Thyroid gland (tissue), 4 donors: Measurements from ENCODE around the gene RASGRP2. TPM values are rescaled to one million over a fixed set of nuclear protein-coding genes. Genes with fewer than 3 reads are reported as not detected.

ENCODE experiments used
- DNase-seq, 2 donors: peaks; one replicate each; pipeline ENCODE4 v3.0.0-alpha.2; 2019
- H3K27ac ChIP-seq, 3 donors: fragments of 200-600 bp; sonication (generic); 1 replicate in 2 of 3; 2 replicates in 1 of 3; pipeline ENCODE4 v1.5.1; 2016 to 2019; ENCODE audit warnings: mild to moderate bottlenecking in 1 of 3, moderate library complexity in 1 of 3
- H3K27me3 ChIP-seq: fragments of 200-600 bp; sonication (generic); one replicate; pipeline ENCODE4 v1.5.1; 2019
- H3K36me3 ChIP-seq, 2 donors: fragments of 200-600 bp; sonication (generic); one replicate each; pipeline ENCODE4 v1.5.1; 2016 to 2019
- H3K4me1 ChIP-seq, 2 donors: fragments of 200-600 bp; sonication (generic); one replicate each; pipeline ENCODE4 v1.5.1; 2017 to 2019
- H3K4me3 ChIP-seq, 3 donors: fragments of 200-600 bp; sonication (generic); replicated peaks in 1 of 3; 1 replicate in 2 of 3; 2 replicates in 1 of 3; pipeline ENCODE4 v1.5.1; 2016; ENCODE audit warnings: mild to moderate bottlenecking in 1 of 3
- H3K9me3 ChIP-seq: fragments of 200-600 bp; sonication (generic); one replicate; pipeline ENCODE4 v1.5.1; 2017
- POLR2A ChIP-seq, 2 donors: fragments of 450-650 bp; IDR thresholded peaks; one replicate each; pipeline ENCODE4 v1.6.1; 2017; ENCODE audit warnings: antibody characterized with exemption in 2 of 2, mild to moderate bottlenecking in 2 of 2, moderate library complexity in 1 of 2
- WGBS, 2 donors: methylation state at CpG; one replicate each; pipeline ENCODE4 v1.1.5; 2017; 5-methylcytosine and 5-hydroxymethylcytosine counted together
- intact Hi-C: fragments of 100-400 bp; cut with DNase I; formaldehyde crosslinking; loops from one replicate; pipeline ENCODE4 v1.15.1; 2023
- total RNA-seq, 4 donors: library from RNA; depleted of rRNA; stranded (reverse); fragments of >200 nt; gene quantifications; one replicate each; pipeline ENCODE4 v1.2.3, GENCODE V29; 2016
- TF ChIP-seq, protein P1 (sequence below), 6 experiments: fragments of 200-600 bp in 3 of 6; fragments of 450-650 bp in 3 of 6; sonication (generic) in 3 of 6; IDR thresholded peaks; one replicate each; pipeline ENCODE4 v1.5.1; 2016 to 2019; ENCODE audit warnings: antibody characterized with exemption in 6 of 6, mild to moderate bottlenecking in 2 of 6, inconsistent platforms in 1 of 6, moderate library complexity in 1 of 6

Gene RASGRP2
- total RNA-seq, 4 donors from 2014 or later = 2.8 to 8.9 (median 6.6) TPM

DNA sequence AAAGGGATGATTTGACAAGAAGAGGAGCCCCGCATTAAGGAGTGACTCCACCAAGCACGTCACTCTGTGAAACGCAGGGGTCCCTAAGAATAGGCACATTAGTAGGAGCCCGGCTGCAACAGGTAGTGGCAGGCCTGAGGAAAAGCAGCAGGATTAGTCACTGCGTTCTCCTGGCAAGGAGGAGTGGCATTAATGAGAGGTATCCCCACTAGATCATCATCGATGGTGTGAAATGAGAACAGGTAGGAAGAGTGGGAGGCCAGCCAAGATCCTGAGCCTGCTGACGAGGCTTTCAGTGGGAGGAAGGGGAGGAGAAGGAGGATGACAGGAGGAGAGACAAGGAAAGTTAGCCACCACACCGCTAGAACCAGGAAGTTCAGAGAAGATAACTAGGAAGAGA, 59.6 kb downstream of the RASGRP2 start:
- DNase-seq = no peak
- WGBS, 2 donors = 69 to 72% methylated on average over 8 of the region's 8 CpGs
- TF ChIP-seq, protein P1, sequence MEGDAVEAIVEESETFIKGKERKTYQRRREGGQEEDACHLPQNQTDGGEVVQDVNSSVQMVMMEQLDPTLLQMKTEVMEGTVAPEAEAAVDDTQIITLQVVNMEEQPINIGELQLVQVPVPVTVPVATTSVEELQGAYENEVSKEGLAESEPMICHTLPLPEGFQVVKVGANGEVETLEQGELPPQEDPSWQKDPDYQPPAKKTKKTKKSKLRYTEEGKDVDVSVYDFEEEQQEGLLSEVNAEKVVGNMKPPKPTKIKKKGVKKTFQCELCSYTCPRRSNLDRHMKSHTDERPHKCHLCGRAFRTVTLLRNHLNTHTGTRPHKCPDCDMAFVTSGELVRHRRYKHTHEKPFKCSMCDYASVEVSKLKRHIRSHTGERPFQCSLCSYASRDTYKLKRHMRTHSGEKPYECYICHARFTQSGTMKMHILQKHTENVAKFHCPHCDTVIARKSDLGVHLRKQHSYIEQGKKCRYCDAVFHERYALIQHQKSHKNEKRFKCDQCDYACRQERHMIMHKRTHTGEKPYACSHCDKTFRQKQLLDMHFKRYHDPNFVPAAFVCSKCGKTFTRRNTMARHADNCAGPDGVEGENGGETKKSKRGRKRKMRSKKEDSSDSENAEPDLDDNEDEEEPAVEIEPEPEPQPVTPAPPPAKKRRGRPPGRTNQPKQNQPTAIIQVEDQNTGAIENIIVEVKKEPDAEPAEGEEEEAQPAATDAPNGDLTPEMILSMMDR (IDR thresholded peaks at IDR 0.05) = no peak
- no peak for TF ChIP-seq POLR2A (IDR thresholded peaks at IDR 0.05)

DNA sequence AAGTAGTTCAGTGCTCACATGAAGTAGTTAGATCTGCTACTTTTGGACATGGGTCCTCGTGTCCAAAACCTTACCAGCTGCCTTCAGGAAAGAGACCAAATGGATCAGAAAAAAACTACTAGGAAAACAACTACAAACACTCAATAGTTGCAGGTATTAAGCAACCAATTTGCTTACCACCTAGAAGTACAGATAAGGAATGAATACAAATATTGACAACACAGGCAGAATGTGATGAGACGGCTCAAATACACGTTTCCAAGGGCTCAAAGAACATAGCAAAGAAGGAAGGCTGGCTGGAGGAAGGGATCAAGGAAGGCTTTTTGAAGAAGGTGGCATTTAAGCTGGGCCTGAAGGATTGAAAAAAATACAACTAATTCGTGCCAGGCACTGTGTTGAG, 62.8 kb downstream of the RASGRP2 start:
- 68 to 71% methylated on average over 4 of the region's 4 CpGs for WGBS, 2 donors
- H3K36me3 ChIP-seq = no peaks in the 10 kb centered on the region
- H3K27me3 ChIP-seq = no peaks in the 10 kb centered on the region
- TF ChIP-seq, protein P1 (IDR thresholded peaks at IDR 0.05) = no peak
- TF ChIP-seq POLR2A (IDR thresholded peaks at IDR 0.05) = no peak
- no peaks in the 10 kb centered on the region for H3K9me3 ChIP-seq
- H3K4me1 ChIP-seq = no peaks in the 10 kb centered on the region
- intact Hi-C loops = no loop called here
- no peak for DNase-seq
- H3K4me3 ChIP-seq = no peak overlapping the region
- no peak overlapping the region for H3K27ac ChIP-seq

More for the DNA sequence above, 59.6 kb downstream of the RASGRP2 start:
- intact Hi-C loops = no loop called here
- Histone ChIP-seq H3K27ac (no peak overlapping the region), H3K4me3 (no peak overlapping the region), H3K27me3 (no peaks in the 10 kb centered on the region), H3K36me3 (no peaks in the 10 kb centered on the region), H3K9me3 (no peaks in the 10 kb centered on the region), H3K4me1 (peaks cover 0 to 9% of the 10 kb centered on the region in 2 donors)

DNA sequence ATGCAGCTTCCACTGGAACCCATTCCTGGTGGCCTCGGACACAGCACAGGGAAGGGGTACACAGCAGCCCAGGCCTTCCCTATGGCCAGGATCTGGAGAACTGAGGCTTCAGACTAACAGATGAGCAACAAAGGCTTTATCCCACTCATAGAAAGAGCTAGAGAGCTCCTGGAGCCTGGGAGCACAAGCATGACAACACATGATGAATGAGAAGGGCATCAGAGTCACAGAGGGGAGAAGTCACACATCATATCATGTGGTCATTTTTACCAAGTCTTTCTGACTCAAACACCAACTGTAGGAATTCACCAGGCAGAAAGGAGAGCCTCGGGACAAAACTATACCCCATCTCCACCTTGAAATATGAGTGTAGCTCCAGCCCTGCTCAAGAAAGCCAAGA, 64.1 kb downstream of the RASGRP2 start:
- DNase-seq = no peak
- Histone ChIP-seq H3K4me1 (no peaks in the 10 kb centered on the region), H3K27me3 (no peaks in the 10 kb centered on the region), H3K36me3 (no peaks in the 10 kb centered on the region), H3K4me3 (no peak overlapping the region), H3K27ac (no peak overlapping the region), H3K9me3 (no peaks in the 10 kb centered on the region)
- intact Hi-C loops = no loop called here
- TF ChIP-seq, protein P1 (IDR thresholded peaks at IDR 0.05) = no peak
- TF ChIP-seq POLR2A (IDR thresholded peaks at IDR 0.05) = no peak
- WGBS, 2 donors = 62 to 80% methylated on average over 1 of the region's 2 CpGs

DNA sequence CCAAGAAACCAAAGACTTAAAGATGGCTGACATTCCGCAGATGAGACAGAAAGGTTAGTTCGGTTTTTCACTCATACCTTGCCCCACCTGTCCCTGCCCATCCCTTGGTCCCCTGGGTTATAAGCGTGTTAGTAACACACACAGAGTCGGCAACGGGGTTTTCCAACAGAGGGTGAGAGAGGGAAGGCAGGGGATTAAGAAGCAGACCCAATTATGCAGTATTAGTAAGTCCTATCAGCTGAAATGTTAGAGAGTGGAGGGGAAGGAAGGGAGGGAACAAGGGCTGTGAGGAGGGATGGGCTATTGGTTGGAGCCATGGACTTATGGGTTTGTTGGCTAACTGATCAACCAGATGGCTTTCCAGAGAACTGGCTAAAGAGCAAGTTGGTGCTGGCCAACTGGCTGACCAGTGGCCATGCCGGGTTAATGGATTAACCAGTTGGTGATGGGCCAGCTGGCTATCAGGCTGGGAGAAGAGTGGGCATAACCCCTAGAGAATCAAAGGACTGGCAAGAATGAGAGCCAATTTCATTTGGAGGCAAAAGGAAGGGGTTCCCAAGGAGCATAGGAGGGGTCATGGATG, 66.4 kb downstream of the RASGRP2 start:
- no peak for TF ChIP-seq POLR2A (IDR thresholded peaks at IDR 0.05)
- TF ChIP-seq, protein P1 (IDR thresholded peaks at IDR 0.05) = no peak
- WGBS, 2 donors = 72 to 80% methylated on average over 6 of the region's 6 CpGs
- Histone ChIP-seq H3K9me3 (no peaks in the 10 kb centered on the region), H3K27me3 (no peaks in the 10 kb centered on the region), H3K27ac (no peak overlapping the region), H3K4me3 (no peak overlapping the region), H3K36me3 (no peaks in the 10 kb centered on the region), H3K4me1 (no peaks in the 10 kb centered on the region)
- no peak for DNase-seq
- intact Hi-C loops = no loop called here

Other genes with a start within 250 kb of the RASGRP2 start
- gene SLC22A11, start 188.2 kb downstream of the RASGRP2 start, total RNA-seq = not detected
- not detected for gene SLC22A12, start 152.9 kb downstream of the RASGRP2 start, total RNA-seq
- gene NRXN2, start 20.9 kb downstream of the RASGRP2 start, total RNA-seq = 10 to 100 TPM in 1 of 4 donors, 1 to 10 TPM in 3; 2.0 to 12.3 (median 4.8) TPM
- 10 to 100 TPM in 1 of 4 donors, 1 to 10 TPM in 3; 4.3 to 14.8 (median 6.7) TPM for gene PYGM, start 15.8 kb upstream of the RASGRP2 start, total RNA-seq
- 100 to 1,000 TPM; 171 to 419 (median 297) TPM for gene SF1, start 34.4 kb upstream of the RASGRP2 start, total RNA-seq
- gene MAP4K2, start 59.1 kb upstream of the RASGRP2 start, total RNA-seq = 10 to 100 TPM; 35.5 to 77.8 (median 37.5) TPM
- 10 to 100 TPM; 23.5 to 31.5 (median 25.1) TPM for gene MEN1, start 66.4 kb upstream of the RASGRP2 start, total RNA-seq
- 10 to 100 TPM in 2 of 4 donors, 1 to 10 TPM in 2; 7.8 to 13.9 (median 10.2) TPM for gene CDC42BPG, start 100.5 kb upstream of the RASGRP2 start, total RNA-seq
- 10 to 100 TPM; 53.5 to 90.7 (median 67.4) TPM for gene EHD1, start 134.5 kb upstream of the RASGRP2 start, total RNA-seq
- 10 to 100 TPM; 19.5 to 43.1 (median 36.7) TPM for gene ATG2A, start 173.1 kb upstream of the RASGRP2 start, total RNA-seq
- gene PPP2R5B, start 180.5 kb upstream of the RASGRP2 start, total RNA-seq = 10 to 100 TPM; 14.8 to 30.1 (median 21.7) TPM
- under 1 TPM in 1 of 4 donors, not detected in 3; 0.94 TPM for gene GPHA2, start 191.8 kb upstream of the RASGRP2 start, total RNA-seq
- gene MAJIN, start 228.0 kb upstream of the RASGRP2 start, total RNA-seq = under 1 TPM in 1 of 4 donors, not detected in 3; 0.27 TPM